Ramos (cell line): ENCODE data around the gene ANKRD18B.
"Not testable (repeated sequence)": the region's sequence is repeated elsewhere in the genome, so short reads cannot be mapped to it uniquely, and the experiment has no call there.

Source experiments
- in situ Hi-C: fragments of 300-500 bp; cut with MboI; formaldehyde crosslinking; loops from one replicate; pipeline ENCODE4 v1.14.3; 2022; ENCODE audit warnings: low sequenced_read_pairs; ENCODE audit not compliant: unreplicated experiment

ANKRD18B gene

GRCh38 chr9:33604249-33604648, 80.2 kb downstream of the ANKRD18B start:
- in situ Hi-C loops, result not testable (repeated sequence)

GRCh38 chr9:33604936-33605335, 80.9 kb downstream of the ANKRD18B start:
- in situ Hi-C loops, result not testable (repeated sequence)

- in situ Hi-C loops, result no loop called here
These were observed 87.3 kb downstream of the ANKRD18B start for GRCh38 chr9:33611358-33611757.

- in situ Hi-C loops, result not testable (repeated sequence)
These were observed 88.4 kb downstream of the ANKRD18B start for GRCh38 chr9:33612410-33612809.

DNA sequence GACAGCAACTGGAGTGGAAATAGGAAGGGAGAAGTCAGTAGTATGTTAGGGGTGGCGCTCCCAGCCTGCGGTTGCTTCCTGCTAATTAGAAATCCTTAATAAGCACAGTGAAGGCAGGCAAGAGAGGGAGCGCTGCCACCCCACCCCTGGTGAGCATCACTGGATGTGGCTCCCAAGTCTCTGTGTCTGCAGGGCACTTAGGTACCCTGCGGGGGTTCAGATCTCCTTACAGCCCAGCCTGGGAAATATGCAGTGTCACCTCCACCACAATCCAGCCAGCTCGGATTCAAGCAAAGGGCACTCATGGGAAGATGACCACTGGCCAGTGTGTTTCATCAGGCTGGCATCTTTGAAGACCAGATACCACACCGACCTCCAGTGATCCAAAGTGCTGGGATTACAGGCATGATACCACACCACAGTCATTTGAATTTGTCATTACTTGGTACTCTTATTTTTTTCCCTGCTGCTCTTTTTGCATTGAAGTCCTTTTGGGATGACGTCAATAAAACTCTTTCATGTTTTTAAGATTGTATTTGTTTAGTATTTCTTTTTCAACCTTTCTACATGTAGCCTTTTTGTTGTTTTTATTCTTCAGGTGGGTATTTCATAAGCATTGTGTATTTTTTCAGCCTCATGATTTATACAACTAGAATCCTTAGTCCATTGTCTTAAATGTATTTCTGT, 90.1 kb downstream of the ANKRD18B start:
- in situ Hi-C loops, result no loop called here

- in situ Hi-C loops, result not testable (repeated sequence)
These were observed 94.3 kb downstream of the ANKRD18B start for GRCh38 chr9:33618370-33618769.

GRCh38 chr9:33619666-33620404, 95.8 kb downstream of the ANKRD18B start:
- in situ Hi-C loops, result no loop called here

- in situ Hi-C loops, result no loop called here
These were observed 96.8 kb downstream of the ANKRD18B start for GRCh38 chr9:33620738-33621439.
